C4-2B (cell line): ENCODE results near the gene PPP4C.

Experiments used
- ZFX ChIP-seq: fragments of 450-650 bp; IDR thresholded peaks from 2 replicates; pipeline ENCODE4 v1.6.1; 2017
- TF ChIP-seq, protein P1 (sequence below): fragments of 450-650 bp; conservative IDR thresholded peaks from 2 replicates; pipeline ENCODE4 v1.5.1; 2017; ENCODE audit warnings: mild to moderate bottlenecking

DNA sequence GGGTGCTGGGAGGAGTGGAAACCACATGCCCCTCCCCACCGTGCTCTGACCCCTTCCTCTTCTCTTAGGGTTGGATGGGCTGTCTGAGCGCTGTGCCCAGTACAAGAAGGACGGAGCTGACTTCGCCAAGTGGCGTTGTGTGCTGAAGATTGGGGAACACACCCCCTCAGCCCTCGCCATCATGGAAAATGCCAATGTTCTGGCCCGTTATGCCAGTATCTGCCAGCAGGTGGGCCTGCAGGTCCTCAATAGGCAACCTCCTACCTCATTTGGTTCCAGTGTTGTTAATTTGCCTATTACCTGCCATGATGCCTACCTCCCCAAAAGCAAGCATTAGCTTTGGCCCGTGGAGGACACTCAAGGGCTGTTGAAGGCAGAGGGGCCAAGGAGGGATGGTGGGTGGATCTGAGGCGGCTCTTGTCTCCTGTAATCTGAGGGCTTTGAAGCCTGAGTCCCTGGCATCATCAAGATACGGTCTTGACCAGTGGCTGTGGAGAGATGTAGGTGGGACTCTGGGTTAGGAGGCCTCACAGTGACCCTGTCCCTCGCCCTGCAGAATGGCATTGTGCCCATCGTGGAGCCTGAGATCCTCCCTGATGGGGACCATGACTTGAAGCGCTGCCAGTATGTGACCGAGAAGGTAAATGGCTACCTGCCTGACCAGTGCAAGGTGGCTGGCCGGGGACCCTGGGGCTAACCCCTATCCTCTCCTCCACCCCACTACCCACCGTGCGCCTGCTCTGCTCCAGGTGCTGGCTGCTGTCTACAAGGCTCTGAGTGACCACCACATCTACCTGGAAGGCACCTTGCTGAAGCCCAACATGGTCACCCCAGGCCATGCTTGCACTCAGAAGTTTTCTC lies 6.8 kb upstream of the PPP4C start:
- TF ChIP-seq, protein P1, sequence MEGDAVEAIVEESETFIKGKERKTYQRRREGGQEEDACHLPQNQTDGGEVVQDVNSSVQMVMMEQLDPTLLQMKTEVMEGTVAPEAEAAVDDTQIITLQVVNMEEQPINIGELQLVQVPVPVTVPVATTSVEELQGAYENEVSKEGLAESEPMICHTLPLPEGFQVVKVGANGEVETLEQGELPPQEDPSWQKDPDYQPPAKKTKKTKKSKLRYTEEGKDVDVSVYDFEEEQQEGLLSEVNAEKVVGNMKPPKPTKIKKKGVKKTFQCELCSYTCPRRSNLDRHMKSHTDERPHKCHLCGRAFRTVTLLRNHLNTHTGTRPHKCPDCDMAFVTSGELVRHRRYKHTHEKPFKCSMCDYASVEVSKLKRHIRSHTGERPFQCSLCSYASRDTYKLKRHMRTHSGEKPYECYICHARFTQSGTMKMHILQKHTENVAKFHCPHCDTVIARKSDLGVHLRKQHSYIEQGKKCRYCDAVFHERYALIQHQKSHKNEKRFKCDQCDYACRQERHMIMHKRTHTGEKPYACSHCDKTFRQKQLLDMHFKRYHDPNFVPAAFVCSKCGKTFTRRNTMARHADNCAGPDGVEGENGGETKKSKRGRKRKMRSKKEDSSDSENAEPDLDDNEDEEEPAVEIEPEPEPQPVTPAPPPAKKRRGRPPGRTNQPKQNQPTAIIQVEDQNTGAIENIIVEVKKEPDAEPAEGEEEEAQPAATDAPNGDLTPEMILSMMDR = no peak; the same call in 1 of the 2 replicates
- no peak for TF ChIP-seq ZFX
